Neuronal stem cell (in vitro differentiated cells): ENCODE data around the gene ENOX2.

Source experiments
- DNase-seq: peaks from one replicate; pipeline ENCODE4 v3.0.0-alpha.2; 2013; ENCODE audit warnings: low spot score
- H2AFZ ChIP-seq: one replicate; pipeline ENCODE4 v1.6.1; 2013; ENCODE audit warnings: mild to moderate bottlenecking, low read length, inconsistent platforms
- H2AK5ac ChIP-seq: 2 replicates; pipeline ENCODE4 v1.6.1; 2013; ENCODE audit warnings: low read depth, mild to moderate bottlenecking, inconsistent platforms, low read length, moderate library complexity, mixed read lengths
- H2BK120ac ChIP-seq: 2 replicates; pipeline ENCODE4 v1.6.1; 2013; ENCODE audit warnings: low read depth, mild to moderate bottlenecking, inconsistent platforms, low read length, moderate library complexity, mixed read lengths
- H2BK12ac ChIP-seq: one replicate; pipeline ENCODE4 v1.6.1; 2013; ENCODE audit warnings: low read length, inconsistent platforms
- H2BK15ac ChIP-seq: 2 replicates; pipeline ENCODE4 v1.6.1; 2013; ENCODE audit warnings: mild to moderate bottlenecking, low read length, inconsistent platforms, mixed read lengths
- H2BK5ac ChIP-seq: one replicate; pipeline ENCODE4 v1.6.1; 2013; ENCODE audit warnings: inconsistent platforms, mild to moderate bottlenecking, low read length, moderate library complexity
- H3K14ac ChIP-seq: one replicate; pipeline ENCODE4 v1.6.1; 2013; ENCODE audit warnings: low read length, inconsistent platforms
- H3K18ac ChIP-seq: 2 replicates; pipeline ENCODE4 v1.6.1; 2013; ENCODE audit warnings: low read length, inconsistent platforms
- H3K23ac ChIP-seq: 2 replicates; pipeline ENCODE4 v1.6.1; 2013; ENCODE audit warnings: low read depth, mild to moderate bottlenecking, mixed read lengths, low read length, inconsistent platforms; ENCODE audit not compliant: poor library complexity
- H3K27ac ChIP-seq: replicated peaks from 3 replicates; pipeline ENCODE4 v1.5.1; 2013; ENCODE audit warnings: low read length, inconsistent platforms
- H3K27me3 ChIP-seq, 3 experiments: 2 replicates each; pipeline ENCODE4 v1.6.1; 2013; ENCODE audit warnings: low read length in 3 of 3, mild to moderate bottlenecking in 2 of 3, inconsistent platforms in 1 of 3, low read depth in 1 of 3, mixed read lengths in 1 of 3, moderate library complexity in 1 of 3; ENCODE audit not compliant: control insufficient read depth in 3 of 3, insufficient read depth in 3 of 3
- H3K36me3 ChIP-seq, 2 donors: replicated peaks in 1 of 2; 2 replicates each; pipeline ENCODE4 v1.6.1; 2013; ENCODE audit warnings: low read length in 2 of 2; ENCODE audit not compliant: control insufficient read depth in 2 of 2, insufficient read depth in 2 of 2
- H3K4ac ChIP-seq: 2 replicates; pipeline ENCODE4 v1.6.1; 2013; ENCODE audit warnings: inconsistent platforms, mild to moderate bottlenecking, low read length, moderate library complexity
- H3K4me1 ChIP-seq, 2 donors: 1 replicate in 1 of 2; 2 replicates in 1 of 2; pipeline ENCODE4 v1.6.1; 2013; ENCODE audit warnings: low read length in 2 of 2, low read depth in 1 of 2; ENCODE audit not compliant: control insufficient read depth in 2 of 2, insufficient read depth in 1 of 2
- H3K4me2 ChIP-seq: one replicate; pipeline ENCODE4 v1.6.1; 2013; ENCODE audit warnings: mild to moderate bottlenecking, low read length, inconsistent platforms; ENCODE audit not compliant: insufficient read depth, poor library complexity, severe bottlenecking
- H3K4me3 ChIP-seq, 2 donors: 2 replicates each; pipeline ENCODE4 v1.5.1; 2013; ENCODE audit warnings: low read length in 2 of 2, mild to moderate bottlenecking in 2 of 2, inconsistent platforms in 1 of 2, moderate library complexity in 1 of 2
- H3K79me1 ChIP-seq: one replicate; pipeline ENCODE4 v1.6.1; 2013; ENCODE audit warnings: low read depth, mild to moderate bottlenecking, inconsistent platforms, low read length, moderate library complexity
- H3K9ac ChIP-seq: one replicate; pipeline ENCODE4 v1.6.1; 2013; ENCODE audit warnings: mild to moderate bottlenecking, low read depth, low read length, inconsistent platforms; ENCODE audit not compliant: poor library complexity
- H3K9me3 ChIP-seq, 2 donors: replicated peaks in 1 of 2; 2 replicates each; pipeline versions ENCODE3 to v1.6.1; 2013; ENCODE audit warnings: low read length in 2 of 2, mild to moderate bottlenecking in 2 of 2, inconsistent platforms in 1 of 2, low read depth in 1 of 2, mixed read lengths in 1 of 2, moderate library complexity in 1 of 2; ENCODE audit not compliant: control insufficient read depth in 2 of 2, insufficient read depth in 1 of 2
- H4K8ac ChIP-seq: one replicate; pipeline ENCODE4 v1.6.1; 2013; ENCODE audit warnings: low read depth, mild to moderate bottlenecking, inconsistent platforms, low read length, moderate library complexity
- H4K91ac ChIP-seq: one replicate; pipeline ENCODE4 v1.6.1; 2013; ENCODE audit warnings: low read length, low read depth, mild to moderate bottlenecking, inconsistent platforms; ENCODE audit not compliant: poor library complexity
- WGBS, 2 donors: extraction: QIAGEN DNeasy Blood & Tissue Kit; methylation state at CpG; one replicate each; pipeline ENCODE4 v1.1.7; 2013; ENCODE audit warnings: missing lambda C conversion rate in 2 of 2, mixed read lengths in 1 of 2; ENCODE audit not compliant: insufficient read length in 2 of 2, insufficient replicate concordance in 1 of 2; ENCODE audit errors: extremely low coverage in 2 of 2; 5-methylcytosine and 5-hydroxymethylcytosine counted together

The ENOX2 gene

GRCh38 chrX:130725519-130725918 is 177.5 kb downstream of the ENOX2 start:
- no peak overlapping the region for H2BK5ac ChIP-seq
- H3K4me2 ChIP-seq, result no peak overlapping the region
- no CpG with 5 or more reads among the region's 1 CpG for WGBS, 2 donors
- peaks cover 3 to 12% of the 10 kb centered on the region in 2 donors for H3K9me3 ChIP-seq
- H3K4me3 ChIP-seq, result no peak overlapping the region
- H2AFZ ChIP-seq, result no peak overlapping the region
- no peak overlapping the region for H4K91ac ChIP-seq
- no peak overlapping the region for H3K27ac ChIP-seq
- peaks cover 0 to 3% of the 10 kb centered on the region in 2 donors for H3K4me1 ChIP-seq
- no peaks in the 10 kb centered on the region for H3K79me1 ChIP-seq
- no peak overlapping the region for H4K8ac ChIP-seq
- H3K36me3 ChIP-seq, result no peaks in the 10 kb centered on the region
- no peak overlapping the region for H3K14ac ChIP-seq
- no peak overlapping the region for H2BK15ac ChIP-seq
- no peak overlapping the region for H3K9ac ChIP-seq
- H3K23ac ChIP-seq, result no peak overlapping the region
- no peak overlapping the region for H2BK12ac ChIP-seq
- H2AK5ac ChIP-seq, result no peak overlapping the region
- H2BK120ac ChIP-seq, result no peak overlapping the region
- no peak overlapping the region for H3K18ac ChIP-seq
- no peak overlapping the region for H3K4ac ChIP-seq
- DNase-seq, result no peak
- peaks cover 0 to 14% (median 0%) of the 10 kb centered on the region in 3 experiments for H3K27me3 ChIP-seq

GRCh38 chrX:130719413-130719812 is 183.6 kb downstream of the ENOX2 start:
- H4K91ac ChIP-seq, result no peak overlapping the region
- H3K79me1 ChIP-seq, result peaks cover 2% of the 10 kb centered on the region
- peaks cover 14 to 21% of the 10 kb centered on the region in 2 donors for H3K4me1 ChIP-seq
- H3K4me3 ChIP-seq, result no peak overlapping the region
- H3K9ac ChIP-seq, result no peak overlapping the region
- peaks cover 0 to 16% (median 0%) of the 10 kb centered on the region in 3 experiments for H3K27me3 ChIP-seq
- no peak overlapping the region for H2BK120ac ChIP-seq
- H3K23ac ChIP-seq, result no peak overlapping the region
- H2AFZ ChIP-seq, result no peak overlapping the region
- H3K9me3 ChIP-seq, result no peaks in the 10 kb centered on the region
- H3K27ac ChIP-seq, result no peak overlapping the region
- no CpG with 5 or more reads among the region's 6 CpGs for whole genome bisulfite sequencing, 2 donors
- no peak overlapping the region for H2BK5ac ChIP-seq
- no peak overlapping the region for H4K8ac ChIP-seq
- H3K36me3 ChIP-seq, result no peaks in the 10 kb centered on the region
- H3K4me2 ChIP-seq, result peak overlapping the region; percentile 11
- no peak overlapping the region for H3K4ac ChIP-seq
- H2AK5ac ChIP-seq, result no peak overlapping the region
- H2BK15ac ChIP-seq, result no peak overlapping the region
- DNase-seq, result no peak
- no peak overlapping the region for H3K14ac ChIP-seq
- no peak overlapping the region for H2BK12ac ChIP-seq
- no peak overlapping the region for H3K18ac ChIP-seq

- Histone ChIP-seq H3K79me1 (peaks cover 2% of the 10 kb centered on the region), H3K14ac (no peak overlapping the region), H2BK5ac (no peak overlapping the region), H2BK12ac (no peak overlapping the region), H3K4me2 (no peak overlapping the region), H2AK5ac (no peak overlapping the region), H3K23ac (no peak overlapping the region), H3K27ac (no peak overlapping the region), H3K36me3 (no peaks in the 10 kb centered on the region), H3K9ac (no peak overlapping the region), H3K4me3 (no peak overlapping the region), H4K91ac (no peak overlapping the region), H3K4me1 (peaks cover 13 to 21% of the 10 kb centered on the region in 2 donors), H3K18ac (no peak overlapping the region), H3K9me3 (no peaks in the 10 kb centered on the region), H4K8ac (no peak overlapping the region), H3K27me3 (peaks cover 0 to 14% (median 0%) of the 10 kb centered on the region in 3 experiments), H3K4ac (no peak overlapping the region), H2BK120ac (no peak overlapping the region), H2BK15ac (no peak overlapping the region), H2AFZ (no peak overlapping the region)
- DNase-seq, result no peak
- no CpG with 5 or more reads among the region's 4 CpGs for WGBS, 2 donors
Measured at GRCh38 chrX:130718137-130718536, 184.9 kb downstream of the ENOX2 start.

GRCh38 chrX:130716781-130717413 is 186.1 kb downstream of the ENOX2 start:
- Histone ChIP-seq H3K4me1 (peaks cover 11 to 21% of the 10 kb centered on the region in 2 donors), H3K23ac (no peak overlapping the region), H3K27ac (no peak overlapping the region), H3K27me3 (peaks cover 0 to 9% (median 0%) of the 10 kb centered on the region in 3 experiments), H3K18ac (no peak overlapping the region), H4K91ac (no peak overlapping the region), H4K8ac (no peak overlapping the region), H2AK5ac (no peak overlapping the region), H3K9ac (no peak overlapping the region), H3K4me2 (no peak overlapping the region), H2BK15ac (no peak overlapping the region), H2BK120ac (no peak overlapping the region), H3K79me1 (peaks cover 2% of the 10 kb centered on the region), H2BK5ac (no peak overlapping the region), H3K36me3 (no peaks in the 10 kb centered on the region), H3K4me3 (no peak overlapping the region), H3K14ac (no peak overlapping the region), H3K4ac (no peak overlapping the region), H2BK12ac (no peak overlapping the region), H2AFZ (no peak overlapping the region), H3K9me3 (no peaks in the 10 kb centered on the region)
- no peak for DNase-seq
- no CpG with 5 or more reads among the region's 2 CpGs for WGBS, 2 donors
